NAMALWA (cell line): ENCODE measurements around the gene NDUFB2.
A peak's percentile ranks its signal among the peaks of the same experiment; 100 is the strongest.
"Not testable (repeated sequence)": the region's sequence is repeated elsewhere in the genome, so short reads cannot be mapped to it uniquely, and the experiment has no call there.

Source experiments
- DNase-seq: peaks from one replicate; pipeline ENCODE4 v3.0.0-alpha.2; 2015; ENCODE audit warnings: low spot score

The NDUFB2 gene

DNA sequence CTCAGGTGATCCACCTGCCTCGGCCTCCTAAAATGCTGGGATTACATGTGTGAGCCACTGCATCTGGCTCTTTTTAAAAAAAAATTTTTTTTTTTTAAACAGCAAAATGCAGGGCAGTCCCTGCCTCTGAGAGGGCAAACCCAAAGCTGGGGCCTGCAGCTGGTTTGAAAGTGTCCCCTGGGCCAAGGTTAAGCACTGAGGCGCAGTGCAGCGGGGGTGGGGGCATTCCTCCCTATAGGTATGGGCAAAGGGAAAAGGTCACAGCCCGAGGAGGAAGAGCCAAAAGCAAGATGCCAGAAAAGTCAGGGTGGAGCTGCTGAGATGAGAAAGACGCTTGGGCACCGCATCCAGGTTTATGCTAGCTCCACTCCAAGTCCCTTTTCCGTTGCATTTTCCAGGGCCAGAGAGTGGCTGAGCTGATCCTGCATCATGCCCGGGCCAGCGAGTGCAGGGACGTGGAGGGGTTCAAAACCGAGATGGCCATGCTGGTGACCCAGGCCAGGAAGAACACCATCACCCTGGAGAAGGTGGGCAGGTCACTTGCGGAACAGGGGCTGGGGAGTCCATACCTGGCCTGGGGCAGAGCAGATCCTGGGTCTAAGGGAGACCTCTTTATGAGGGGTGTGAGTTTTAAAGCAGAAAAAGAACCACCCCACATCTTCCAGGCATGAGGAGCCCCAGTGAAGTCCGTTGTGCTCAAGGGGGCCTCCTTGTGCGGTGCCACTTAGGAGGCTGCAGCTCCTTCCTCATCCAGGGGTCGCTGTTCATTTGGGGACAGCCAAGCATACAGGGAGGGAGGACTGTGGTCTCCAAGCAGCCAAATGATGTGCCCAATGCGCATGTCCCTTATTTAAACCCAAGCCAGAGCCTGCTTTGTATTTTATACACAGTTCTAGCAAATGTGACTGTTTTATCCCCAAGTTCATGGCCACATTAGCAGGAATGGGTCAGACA is 7.0 kb upstream of the NDUFB2 start:
- no peak for DNase-seq

DNA sequence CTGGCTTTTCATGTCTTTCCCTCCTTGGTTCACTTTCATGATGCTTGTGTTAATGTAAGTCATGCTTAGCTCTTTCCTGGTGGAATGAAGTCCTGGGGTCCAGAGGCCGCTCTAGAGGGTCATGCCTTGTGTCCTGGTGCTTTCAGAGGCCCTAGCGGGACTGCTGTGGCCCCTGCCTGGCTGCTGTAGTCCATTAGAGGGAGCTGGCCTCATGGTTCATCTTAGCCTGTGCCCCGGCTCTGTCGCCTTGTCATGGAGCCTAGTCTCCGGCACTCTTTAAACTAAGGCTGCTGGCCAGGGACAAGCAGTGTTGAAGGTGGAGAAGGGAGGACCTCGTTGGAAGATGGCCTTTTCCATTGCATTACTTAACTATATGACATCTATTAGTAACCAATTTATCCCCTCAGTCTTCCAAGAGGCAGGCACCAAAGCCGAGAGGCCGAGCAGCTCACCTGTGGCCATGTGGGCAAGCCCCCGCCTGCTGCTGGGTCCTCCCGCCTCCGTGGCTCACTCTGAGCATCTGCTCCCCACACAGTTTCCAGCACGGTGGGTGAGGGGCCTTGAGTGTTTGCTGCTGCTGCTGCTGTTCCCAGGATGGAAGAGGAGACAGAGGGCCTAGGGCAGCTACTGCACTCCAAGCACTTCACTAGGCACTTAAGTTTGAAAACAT is 5.0 kb upstream of the NDUFB2 start:
- DNase-seq, result no peak

GRCh38 chr7:140693849-140694248 is 2.7 kb upstream of the NDUFB2 start:
- DNase-seq, result not testable (repeated sequence)

DNA sequence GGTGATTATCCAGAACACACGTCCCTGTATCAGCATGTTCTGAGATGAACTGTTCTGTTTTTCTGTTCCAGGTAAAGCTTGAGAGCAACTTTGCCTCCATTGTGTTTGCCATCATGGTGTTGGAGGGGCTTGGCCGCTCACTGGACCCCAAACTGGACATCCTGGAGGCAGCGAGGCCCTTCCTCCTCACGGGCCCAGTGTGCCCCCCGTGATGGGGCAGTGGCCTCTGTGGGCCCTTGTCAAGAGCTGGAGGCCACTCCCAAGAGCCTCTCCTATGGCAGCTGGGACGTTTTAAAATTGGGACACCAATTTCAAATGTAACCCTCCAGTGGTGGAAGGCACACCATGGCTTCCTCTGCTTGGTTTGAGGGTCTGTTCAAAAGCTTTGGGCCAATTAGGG is 1.9 kb upstream of the NDUFB2 start:
- DNase-seq, result no peak

DNA sequence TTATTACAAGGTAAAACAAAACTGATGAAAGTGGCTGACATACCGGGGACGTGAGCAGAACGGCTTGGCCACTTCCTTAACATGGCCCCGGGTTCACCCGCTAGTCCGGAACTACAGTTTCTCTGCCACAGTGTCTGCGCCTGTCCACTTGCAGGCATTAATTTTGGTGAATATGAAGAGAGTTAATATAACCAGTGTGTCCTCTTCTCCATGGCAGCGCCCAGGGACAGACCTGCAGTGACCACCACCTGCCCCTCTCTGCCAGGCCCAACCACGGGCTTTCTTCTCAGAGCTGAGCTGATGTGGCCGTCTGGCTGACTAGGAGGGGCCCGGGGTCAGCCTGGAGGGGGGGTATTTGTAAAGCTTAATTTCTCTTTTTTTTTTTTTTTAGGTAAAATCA is 1.1 kb upstream of the NDUFB2 start:
- DNase-seq, result no peak

DNA sequence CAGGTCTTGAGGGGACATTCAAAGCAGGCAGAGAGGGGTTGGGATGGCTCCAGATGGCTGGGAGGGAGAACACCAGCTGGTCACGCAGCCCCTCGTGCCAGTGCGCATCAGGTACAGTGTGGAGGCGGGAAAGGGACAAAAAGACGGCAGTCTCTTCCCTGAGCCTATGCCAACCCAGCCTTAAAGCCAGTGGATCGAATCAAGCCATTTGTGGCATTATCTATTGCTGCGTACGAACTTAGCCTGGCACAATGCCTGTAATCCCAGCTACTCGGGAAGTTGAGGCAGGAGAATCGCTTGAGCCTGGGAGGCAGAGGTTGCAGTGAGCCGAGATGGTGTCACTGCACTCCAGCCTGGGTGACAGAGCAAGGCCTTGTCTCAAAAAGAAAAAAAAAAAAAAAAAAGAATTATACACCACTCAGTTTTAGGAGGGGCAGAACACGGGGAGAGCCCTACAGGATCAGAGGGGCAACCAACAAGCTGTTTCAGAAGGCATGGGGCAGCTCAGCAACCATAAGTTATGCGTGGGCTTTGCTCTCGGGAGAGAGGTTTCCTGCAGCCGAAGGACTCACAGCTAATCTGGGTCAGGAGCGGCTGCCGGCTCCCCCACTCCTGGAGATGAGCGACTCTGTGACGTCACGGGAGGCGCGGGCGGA is 356 bp upstream of the NDUFB2 start:
- peak; percentile 97 for DNase-seq

GRCh38 chr7:140697447-140698143 is 1.1 kb downstream of the NDUFB2 start:
- no peak for DNase-seq

- DNase-seq, result no peak
Observed at GRCh38 chr7:140698477-140698876, 2.0 kb downstream of the NDUFB2 start.

DNA sequence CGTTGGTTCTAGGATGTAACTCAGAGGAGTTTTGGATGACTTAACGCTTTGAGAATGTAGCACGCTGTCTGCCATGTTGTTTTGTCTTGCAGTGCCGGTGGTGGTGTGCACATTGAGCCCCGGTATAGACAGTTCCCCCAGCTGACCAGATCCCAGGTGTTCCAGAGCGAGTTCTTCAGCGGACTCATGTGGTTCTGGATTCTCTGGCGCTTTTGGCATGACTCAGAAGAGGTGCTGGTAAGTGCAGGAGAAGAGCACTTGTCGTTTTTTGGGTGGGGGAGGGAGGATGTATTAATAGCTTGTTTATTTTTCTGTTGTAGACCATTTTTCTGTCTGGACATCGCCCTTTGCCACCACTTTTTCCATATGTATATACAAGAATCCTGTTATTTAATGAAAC is 6.3 kb downstream of the NDUFB2 start:
- no peak for DNase-seq

DNA sequence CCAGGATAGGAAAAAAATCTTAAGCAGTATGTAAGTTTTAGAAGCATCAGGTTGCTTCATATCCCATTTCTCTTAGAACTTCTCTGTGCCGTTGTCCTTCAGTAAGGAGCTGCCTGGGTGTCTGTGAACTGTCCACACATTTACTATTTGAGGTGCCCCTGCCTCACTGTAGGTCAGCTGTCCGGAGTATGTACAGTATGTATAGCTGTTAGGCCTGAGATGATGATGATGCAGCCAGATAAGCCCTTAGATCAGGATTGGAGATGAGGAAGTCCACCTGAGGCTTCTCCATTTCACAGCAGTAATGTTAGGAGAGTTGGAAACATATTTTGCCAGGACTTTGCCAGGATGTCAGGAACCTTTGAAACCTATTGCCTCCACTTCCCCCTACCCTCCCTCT is 7.7 kb downstream of the NDUFB2 start:
- no peak for DNase-seq

DNA sequence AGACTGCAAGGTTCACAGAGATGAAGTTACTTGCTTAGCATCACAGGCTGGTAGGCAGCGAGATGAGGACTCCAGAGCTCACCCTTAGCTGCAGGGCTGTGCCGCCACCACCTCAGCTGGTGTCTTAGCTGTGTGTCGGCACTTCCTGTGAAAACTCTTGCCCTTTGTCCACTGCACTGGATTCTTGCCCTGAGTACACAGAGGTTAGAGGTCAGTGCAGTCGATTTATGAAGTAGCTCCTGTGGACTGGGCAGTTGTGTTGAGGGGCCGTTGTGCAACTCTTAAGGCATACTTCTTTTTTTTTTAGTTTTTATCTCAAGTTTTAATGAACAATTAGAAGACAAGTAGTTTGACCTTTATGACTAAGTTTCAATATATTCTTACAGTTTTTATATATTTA is 10.6 kb downstream of the NDUFB2 start:
- DNase-seq, result no peak

GRCh38 chr7:140708764-140709163 is 12.3 kb downstream of the NDUFB2 start:
- not testable (repeated sequence) for DNase-seq

GRCh38 chr7:140712392-140712791 is 15.9 kb downstream of the NDUFB2 start:
- DNase-seq, result not testable (repeated sequence)

- no peak for DNase-seq
Observed at GRCh38 chr7:140714331-140715040, 18.0 kb downstream of the NDUFB2 start.

GRCh38 chr7:140719721-140720120 is 23.2 kb downstream of the NDUFB2 start:
- DNase-seq, result no peak

GRCh38 chr7:140722254-140722653 is 25.7 kb downstream of the NDUFB2 start:
- DNase-seq, result no peak

DNA sequence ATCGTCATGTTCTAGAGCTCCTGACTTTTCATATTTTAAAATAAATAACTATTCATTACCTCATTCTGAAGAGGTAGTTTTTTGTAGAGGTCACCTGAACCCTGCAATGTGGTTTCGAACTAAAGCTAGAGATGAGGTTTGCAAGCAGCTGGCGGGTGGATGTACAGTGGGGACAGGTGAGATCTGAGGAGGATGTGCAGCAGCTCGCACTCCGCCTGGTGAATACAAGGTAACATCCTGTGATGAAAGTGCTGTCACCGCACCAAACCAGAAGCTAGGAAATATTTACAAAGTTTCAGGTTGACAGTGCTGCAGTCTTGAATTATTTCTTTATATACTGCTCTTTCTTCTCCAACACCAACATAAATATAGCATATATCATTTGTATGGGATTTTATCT is 26.5 kb downstream of the NDUFB2 start:
- no peak for DNase-seq

- DNase-seq, result no peak
Observed at GRCh38 chr7:140723574-140723973, 27.1 kb downstream of the NDUFB2 start.

- no peak for DNase-seq
Observed at GRCh38 chr7:140724706-140725105, 28.2 kb downstream of the NDUFB2 start.

DNA sequence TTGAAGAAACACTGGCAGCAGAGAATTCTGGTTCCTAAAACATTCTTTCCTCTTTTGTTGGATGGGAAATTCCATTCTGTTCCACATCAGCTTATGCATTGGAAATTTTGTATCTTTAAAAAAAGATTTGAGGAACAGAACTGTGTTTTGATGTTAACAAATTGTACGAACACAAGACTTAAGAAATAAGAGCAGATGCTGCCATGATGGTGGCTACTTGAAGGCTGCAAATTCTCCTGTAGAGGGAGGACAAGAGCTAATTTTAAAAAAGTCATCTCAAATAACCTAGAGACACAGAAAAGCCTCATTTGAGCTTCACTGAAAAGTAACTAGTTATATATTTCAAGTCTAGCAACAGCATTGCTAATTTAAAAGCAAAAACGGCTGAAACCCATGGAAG is 29.8 kb downstream of the NDUFB2 start:
- DNase-seq, result peak; percentile 62

- DNase-seq, result no peak
Observed at GRCh38 chr7:140732416-140732815, 35.9 kb downstream of the NDUFB2 start.

GRCh38 chr7:140734096-140734495 is 37.6 kb downstream of the NDUFB2 start:
- DNase-seq, result no peak
